PC-3 (cell line): Measurements from ENCODE around the gene TUBGCP3.

ENCODE experiments used
- CTCF ChIP-seq: fragments of 300-600 bp; sonication (generic); conservative IDR thresholded peaks from 2 replicates; pipeline ENCODE4 v1.5.1; 2017; ENCODE audit warnings: antibody characterized with exemption, low read depth, mild to moderate bottlenecking, low read length
- EZH2 ChIP-seq: fragments of 300-600 bp; sonication (generic); IDR thresholded peaks from one replicate; pipeline ENCODE4 v1.6.1; 2017; ENCODE audit warnings: antibody characterized with exemption, mild to moderate bottlenecking, low read length; ENCODE audit not compliant: unreplicated experiment

GRCh38 chr13:112435973-112436372 is 152.0 kb downstream of the TUBGCP3 start:
- TF ChIP-seq CTCF, result no peak
- no peak for TF ChIP-seq EZH2
